Stimulated activated CD4-positive, alpha-beta T cell treated with anti-CD3 and anti-CD28 coated beads, TNF-alpha, amount 100 ng/mL, for 4 hours (primary cell): ENCODE measurements around the gene RNF144B.
"Not testable (repeated sequence)": the region's sequence is repeated elsewhere in the genome, so short reads cannot be mapped to it uniquely, and the experiment has no call there.

Experiments used
- DNase-seq, 3 experiments: peaks; one replicate each; pipeline ENCODE4 v3.0.0-alpha.2; 2020; ENCODE audit warnings: low read depth in 3 of 3

The RNF144B gene

GRCh38 chr6:18387061-18387721, at the start of gene RNF144B:
Gene RNF144B (plus strand): TSS chr6:18387350. CDS start chr6:18399535, 12,185 bp downstream.
- DNase-seq, result peak; percentile 23 to 43 (median 41)

DNA sequence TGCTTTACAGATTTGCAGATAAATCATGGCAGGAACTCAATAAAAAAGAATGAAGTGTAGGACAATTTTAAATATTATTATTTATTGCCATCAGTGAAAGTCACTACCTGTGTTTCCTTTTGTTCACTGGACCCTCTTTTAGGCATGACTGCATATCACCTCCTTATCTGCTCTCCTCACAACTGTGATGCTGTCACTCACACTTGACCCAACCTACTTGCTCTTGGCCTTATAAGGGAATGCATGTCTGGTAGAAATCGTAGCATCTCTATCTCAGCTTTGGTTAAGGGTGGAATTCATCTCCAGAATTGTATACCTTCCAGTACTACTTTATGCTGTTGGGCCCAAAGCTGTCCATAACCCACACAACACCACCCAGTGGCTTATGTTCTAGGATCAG, 47.6 kb upstream of the RNF144B start:
- no peak for DNase-seq

- no peak for DNase-seq
Measured at GRCh38 chr6:18340781-18341551, 46.2 kb upstream of the RNF144B start.

DNA sequence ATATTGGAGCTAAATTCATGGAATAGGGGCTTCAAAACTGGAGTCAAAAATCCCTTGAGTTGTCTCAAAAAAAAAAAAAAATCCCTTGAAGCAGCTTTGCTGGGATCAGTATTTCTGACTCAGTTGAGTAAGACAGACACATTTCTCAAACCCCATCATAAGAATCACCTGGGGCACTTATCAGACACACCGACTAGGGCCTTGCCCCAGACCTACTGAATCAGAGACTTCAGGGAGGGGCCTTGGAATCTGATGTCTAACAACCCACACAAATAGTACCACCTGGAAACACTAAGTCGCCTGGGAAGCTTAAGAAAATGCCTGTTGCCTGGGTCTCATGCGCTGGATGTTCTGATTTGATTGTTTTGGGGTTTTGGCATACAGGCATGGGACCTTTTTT, 44.9 kb upstream of the RNF144B start:
- DNase-seq, result no peak

DNA sequence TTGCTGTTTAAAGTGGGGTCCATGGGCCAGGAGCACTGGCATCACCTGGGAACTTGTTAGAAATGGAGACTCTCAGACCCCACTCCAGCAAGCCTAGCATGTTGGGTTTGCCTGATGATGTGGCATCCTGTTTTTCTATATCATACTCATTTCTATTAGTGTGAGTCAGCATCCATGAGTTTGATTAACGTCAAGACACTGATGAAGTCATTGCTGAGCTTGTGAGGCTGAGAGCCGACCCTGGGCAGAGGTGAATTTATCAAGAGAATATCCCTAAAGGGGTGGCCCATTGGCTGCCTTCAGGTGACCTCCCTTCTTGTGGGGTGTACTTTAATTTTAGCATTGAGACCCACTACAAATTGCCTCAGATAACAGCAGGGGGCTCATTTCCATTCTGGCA, 43.4 kb upstream of the RNF144B start:
- no peak for DNase-seq

- no peak for DNase-seq
Measured at GRCh38 chr6:18347021-18347577, 40.1 kb upstream of the RNF144B start.

DNA sequence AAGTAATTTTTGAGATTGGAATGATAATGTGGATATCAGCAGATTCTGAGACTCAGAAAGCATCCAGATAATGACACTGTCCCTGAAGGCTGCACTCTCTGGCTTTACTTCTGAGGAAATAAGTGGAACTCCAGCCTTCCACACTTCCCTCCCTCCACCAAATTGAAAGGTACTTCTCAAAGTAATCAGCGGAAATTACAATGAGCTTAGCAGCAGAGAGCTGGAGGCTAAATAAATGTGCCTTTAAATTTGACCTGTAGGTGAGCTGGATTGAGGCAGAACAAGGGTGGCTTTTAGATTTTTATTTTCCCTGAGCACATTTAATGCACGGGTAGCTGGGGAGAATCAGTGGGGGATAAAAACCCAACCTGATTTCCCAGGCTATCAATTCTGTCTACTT, 39.3 kb upstream of the RNF144B start:
- DNase-seq, result no peak

- DNase-seq, result no peak
Measured at GRCh38 chr6:18349386-18349785, 37.8 kb upstream of the RNF144B start.

DNA sequence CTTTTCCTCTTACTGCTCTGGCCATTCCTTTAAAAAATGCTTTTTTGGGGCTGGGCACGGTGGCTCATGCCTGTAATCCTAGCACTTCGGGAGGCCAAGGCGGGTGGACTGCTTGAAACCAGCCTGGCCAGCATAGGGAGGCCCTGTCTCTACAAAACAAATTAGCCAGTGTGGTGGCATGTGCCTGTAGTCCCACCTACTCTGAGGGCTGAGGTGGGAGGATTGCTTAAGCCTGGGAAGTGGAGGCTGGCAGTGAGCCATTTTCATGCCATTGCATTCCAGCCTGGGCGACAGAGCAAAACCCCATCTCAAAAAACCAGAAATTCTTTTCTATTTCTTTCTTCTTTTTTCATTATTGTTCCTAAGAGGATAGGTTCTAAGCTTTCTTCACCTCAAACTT, 36.9 kb upstream of the RNF144B start:
- DNase-seq, result no peak

GRCh38 chr6:18350712-18351111, 36.4 kb upstream of the RNF144B start:
- no peak for DNase-seq

GRCh38 chr6:18352001-18352400, 35.1 kb upstream of the RNF144B start:
- DNase-seq, result no peak

GRCh38 chr6:18352842-18353241, 34.3 kb upstream of the RNF144B start:
- no peak for DNase-seq

DNA sequence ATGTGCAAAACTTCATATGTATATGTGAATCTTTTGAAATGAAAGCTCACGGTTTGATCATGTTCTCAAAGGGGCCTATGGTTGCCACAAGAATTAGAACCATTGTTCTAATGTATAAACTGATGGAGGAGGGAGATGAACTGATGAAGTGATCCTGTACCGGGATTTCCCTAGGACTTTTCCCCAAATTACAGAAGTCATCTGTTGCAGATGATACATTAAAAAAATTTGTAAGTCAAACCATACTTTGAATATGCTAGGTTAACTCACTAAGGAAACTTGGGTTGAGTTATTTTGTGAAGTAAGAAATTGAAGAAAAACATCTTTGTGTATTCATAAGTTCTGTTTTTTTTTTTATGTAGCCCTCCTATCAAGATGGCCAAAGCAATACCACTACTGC, 33.9 kb upstream of the RNF144B start:
- no peak for DNase-seq

DNA sequence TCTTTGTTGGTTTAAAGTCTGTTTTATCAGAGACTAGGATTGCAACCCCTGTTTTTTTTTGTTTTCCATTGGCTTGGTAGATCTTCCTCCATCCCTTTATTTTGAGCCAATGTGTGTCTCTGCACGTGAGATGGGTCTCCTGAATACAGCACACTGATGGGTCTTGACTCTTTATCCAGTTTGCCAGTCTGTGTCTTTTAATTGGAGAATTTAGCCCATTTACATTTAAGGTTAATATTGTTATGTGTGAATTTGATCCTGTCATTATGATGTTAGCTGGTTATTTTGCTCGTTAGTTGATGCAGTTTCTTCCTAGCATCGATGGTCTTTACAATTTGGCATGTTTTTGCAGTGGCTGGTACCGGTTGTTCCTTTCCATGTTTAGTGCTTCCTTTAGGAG, 29.6 kb upstream of the RNF144B start:
- not testable (repeated sequence) for DNase-seq

DNA sequence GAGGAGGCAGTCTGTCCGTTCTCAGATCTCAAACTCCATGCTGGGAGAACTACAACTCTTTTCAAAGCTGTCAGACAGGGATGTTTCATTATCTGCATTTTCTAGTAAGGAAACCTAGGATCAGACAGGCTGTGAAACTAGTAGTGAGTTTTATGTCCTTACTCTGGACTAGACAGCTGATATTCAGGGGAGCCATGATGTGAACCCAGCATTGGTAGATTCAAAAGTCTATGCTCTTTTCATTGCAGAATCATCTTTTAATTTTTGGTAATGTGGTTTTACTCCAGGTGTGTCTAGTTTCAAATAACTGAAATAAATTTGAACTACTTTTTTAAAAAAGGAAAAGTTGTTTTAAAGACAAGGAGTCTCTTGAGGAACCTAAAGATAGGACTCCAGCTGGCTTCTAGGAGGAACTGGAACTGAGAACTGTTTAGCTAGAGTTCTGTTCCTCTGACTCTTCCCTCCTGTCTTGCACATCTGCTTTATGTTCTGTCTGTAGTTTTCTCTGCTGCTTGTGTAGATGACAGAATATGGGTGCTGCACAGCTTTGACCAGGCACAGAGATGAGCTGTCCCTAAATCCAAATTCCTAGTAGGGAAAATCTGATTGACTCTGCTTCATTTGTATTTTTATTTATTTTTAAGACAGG, 27.8 kb upstream of the RNF144B start:
- no peak for DNase-seq

- no peak for DNase-seq
Measured at GRCh38 chr6:18360188-18360587, 27.0 kb upstream of the RNF144B start.

- DNase-seq, result no peak
Measured at GRCh38 chr6:18362058-18362561, 25.0 kb upstream of the RNF144B start.

DNA sequence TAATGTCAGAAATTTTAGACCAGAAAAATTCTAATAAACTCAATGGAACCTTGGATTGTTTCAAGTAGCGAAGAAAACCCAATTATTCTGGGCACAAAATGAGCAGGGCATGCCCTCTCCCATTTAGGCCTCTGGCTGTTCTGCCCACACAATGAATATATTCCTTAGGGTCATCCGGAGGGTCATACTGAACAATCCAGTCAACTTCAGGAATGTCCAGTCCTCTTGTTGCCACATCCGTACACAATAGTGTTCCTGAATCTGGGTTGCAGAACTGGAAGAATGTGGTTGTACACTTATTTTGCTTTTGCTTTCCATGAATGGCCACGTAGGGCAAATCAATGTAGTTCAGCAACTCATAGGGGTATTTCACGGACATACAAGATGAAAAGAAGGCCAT, 23.4 kb upstream of the RNF144B start:
- no peak for DNase-seq

GRCh38 chr6:18364561-18364960, 22.6 kb upstream of the RNF144B start:
- not testable (repeated sequence) for DNase-seq

- DNase-seq, result no peak
Measured at GRCh38 chr6:18367371-18367770, 19.8 kb upstream of the RNF144B start.

DNA sequence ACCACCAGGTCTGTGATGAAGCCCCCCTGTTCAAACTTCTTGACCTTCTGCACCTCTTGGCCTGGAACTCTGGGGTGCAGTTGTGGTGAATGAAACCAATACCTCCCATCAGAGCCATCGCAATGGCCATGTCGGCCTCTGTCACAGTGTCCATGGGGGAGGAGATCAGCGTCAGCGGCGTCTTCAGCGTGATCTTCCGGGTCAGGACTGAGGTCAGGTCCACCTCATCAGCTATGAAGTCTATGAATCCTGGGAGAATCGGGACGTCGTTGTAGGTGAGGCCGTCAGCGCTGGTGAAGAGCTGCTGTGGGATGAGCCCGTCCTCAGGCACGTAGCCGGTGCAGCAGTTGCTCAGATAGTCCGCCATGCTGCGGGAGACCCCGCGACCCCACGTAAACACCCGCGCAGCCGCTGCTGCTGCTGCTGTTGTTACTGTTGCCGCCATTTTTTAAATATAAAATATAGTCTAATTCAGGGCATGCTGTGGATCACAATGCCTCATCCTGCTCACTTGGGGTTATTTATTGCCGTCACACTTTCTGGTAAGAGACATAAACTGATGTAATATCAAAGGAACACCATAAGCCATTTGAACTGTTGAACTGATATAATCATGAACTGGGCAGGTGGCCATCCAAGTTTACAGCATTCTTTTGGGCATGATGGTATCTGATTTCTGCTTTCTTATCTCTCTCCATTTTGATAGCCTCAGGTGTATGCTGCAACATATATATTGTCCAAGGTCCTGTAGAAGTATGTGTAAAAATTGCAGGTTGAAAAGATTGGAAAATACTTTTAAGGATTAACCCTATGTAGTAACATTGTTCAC, 18.7 kb upstream of the RNF144B start:
- no peak for DNase-seq
